ENCODE data around the gene DIDO1. TPM values are rescaled to one million over a fixed set of nuclear protein-coding genes. Genes with fewer than 3 reads are reported as not detected.

The DIDO1 gene
- total and polyA plus RNA-seq, 2 of the 13 experiments (the other 11 are each of a cell fraction or from before 2014, with no cell fraction given), result 75.0 to 75.1 TPM

DNA sequence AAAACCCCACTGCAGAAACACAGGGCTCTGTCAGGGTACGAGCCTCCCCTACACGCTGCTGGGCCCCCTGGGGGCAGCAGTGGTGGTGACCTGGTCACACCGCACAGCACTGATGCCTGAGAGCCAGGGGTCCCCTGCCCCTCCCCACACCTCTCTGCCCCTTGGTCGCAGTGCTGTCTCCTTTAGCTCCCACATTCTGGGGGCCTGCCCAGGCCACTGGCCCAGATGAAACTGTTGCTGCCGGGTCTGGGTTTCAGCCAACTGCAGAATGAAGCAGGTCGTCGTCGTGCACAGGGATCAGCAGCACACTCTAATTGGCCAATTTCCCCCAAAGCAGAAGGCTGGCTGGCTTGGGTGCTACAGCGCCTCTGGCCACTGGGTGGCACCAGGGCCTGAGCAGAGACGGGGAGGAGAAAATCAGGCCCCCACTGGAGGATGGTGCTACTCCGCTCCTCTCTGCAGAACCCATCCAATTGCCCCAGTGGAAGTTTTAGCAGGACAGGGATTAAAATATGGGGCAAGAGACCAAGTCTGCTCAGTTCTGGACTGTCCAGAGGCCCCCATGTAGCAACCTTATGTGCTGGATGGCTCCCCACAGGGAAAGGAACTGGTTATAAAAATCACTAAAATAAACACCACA is 26.1 kb downstream of the DIDO1 start (continued):
- TF ChIP-seq, protein P1, sequence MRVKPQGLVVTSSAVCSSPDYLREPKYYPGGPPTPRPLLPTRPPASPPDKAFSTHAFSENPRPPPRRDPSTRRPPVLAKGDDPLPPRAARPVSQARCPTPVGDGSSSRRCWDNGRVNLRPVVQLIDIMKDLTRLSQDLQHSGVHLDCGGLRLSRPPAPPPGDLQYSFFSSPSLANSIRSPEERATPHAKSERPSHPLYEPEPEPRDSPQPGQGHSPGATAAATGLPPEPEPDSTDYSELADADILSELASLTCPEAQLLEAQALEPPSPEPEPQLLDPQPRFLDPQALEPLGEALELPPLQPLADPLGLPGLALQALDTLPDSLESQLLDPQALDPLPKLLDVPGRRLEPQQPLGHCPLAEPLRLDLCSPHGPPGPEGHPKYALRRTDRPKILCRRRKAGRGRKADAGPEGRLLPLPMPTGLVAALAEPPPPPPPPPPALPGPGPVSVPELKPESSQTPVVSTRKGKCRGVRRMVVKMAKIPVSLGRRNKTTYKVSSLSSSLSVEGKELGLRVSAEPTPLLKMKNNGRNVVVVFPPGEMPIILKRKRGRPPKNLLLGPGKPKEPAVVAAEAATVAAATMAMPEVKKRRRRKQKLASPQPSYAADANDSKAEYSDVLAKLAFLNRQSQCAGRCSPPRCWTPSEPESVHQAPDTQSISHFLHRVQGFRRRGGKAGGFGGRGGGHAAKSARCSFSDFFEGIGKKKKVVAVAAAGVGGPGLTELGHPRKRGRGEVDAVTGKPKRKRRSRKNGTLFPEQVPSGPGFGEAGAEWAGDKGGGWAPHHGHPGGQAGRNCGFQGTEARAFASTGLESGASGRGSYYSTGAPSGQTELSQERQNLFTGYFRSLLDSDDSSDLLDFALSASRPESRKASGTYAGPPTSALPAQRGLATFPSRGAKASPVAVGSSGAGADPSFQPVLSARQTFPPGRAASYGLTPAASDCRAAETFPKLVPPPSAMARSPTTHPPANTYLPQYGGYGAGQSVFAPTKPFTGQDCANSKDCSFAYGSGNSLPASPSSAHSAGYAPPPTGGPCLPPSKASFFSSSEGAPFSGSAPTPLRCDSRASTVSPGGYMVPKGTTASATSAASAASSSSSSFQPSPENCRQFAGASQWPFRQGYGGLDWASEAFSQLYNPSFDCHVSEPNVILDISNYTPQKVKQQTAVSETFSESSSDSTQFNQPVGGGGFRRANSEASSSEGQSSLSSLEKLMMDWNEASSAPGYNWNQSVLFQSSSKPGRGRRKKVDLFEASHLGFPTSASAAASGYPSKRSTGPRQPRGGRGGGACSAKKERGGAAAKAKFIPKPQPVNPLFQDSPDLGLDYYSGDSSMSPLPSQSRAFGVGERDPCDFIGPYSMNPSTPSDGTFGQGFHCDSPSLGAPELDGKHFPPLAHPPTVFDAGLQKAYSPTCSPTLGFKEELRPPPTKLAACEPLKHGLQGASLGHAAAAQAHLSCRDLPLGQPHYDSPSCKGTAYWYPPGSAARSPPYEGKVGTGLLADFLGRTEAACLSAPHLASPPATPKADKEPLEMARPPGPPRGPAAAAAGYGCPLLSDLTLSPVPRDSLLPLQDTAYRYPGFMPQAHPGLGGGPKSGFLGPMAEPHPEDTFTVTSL (CRISPR knock-in tag; IDR thresholded peaks at IDR 0.05; ENCODE audit: borderline replicate concordance), result no peak
- TF ChIP-seq ZNF619 (CRISPR knock-in tag; IDR thresholded peaks at IDR 0.05) (no peak; the same call in none of the 2 replicates), ADNP (CRISPR knock-in tag; IDR thresholded peaks at IDR 0.05) (no peak), JUND (CRISPR knock-in tag; IDR thresholded peaks at IDR 0.05) (no peak; the same call in 1 of the 2 replicates), ZNF441 (CRISPR knock-in tag; IDR thresholded peaks at IDR 0.05; ENCODE audit: borderline replicate concordance) (peak; percentile 53), PHF8 (CRISPR knock-in tag; IDR thresholded peaks at IDR 0.05) (peak; percentile 52), ZNF670 (CRISPR knock-in tag; IDR thresholded peaks at IDR 0.05; ENCODE audit: borderline replicate concordance) (no peak), ZNF33A (CRISPR knock-in tag; IDR thresholded peaks at IDR 0.05; ENCODE audit: borderline replicate concordance) (no peak), ZNF20 (CRISPR knock-in tag; IDR thresholded peaks at IDR 0.05) (no peak), ETV6 (CRISPR knock-in tag; conservative IDR thresholded peaks at IDR 0.05) (no peak; the same call in 1 of the 2 replicates), XRCC5 (optimal IDR thresholded peaks at IDR 0.05; ENCODE audit: low read length) (peak; percentile 99), ZNF749 (CRISPR knock-in tag; IDR thresholded peaks at IDR 0.05; ENCODE audit: borderline replicate concordance) (peak; percentile 45; the same call in 1 of the 2 replicates), TEAD2 (CRISPR knock-in tag; IDR thresholded peaks at IDR 0.05) (peak; percentile 89; the same call in 1 of the 2 replicates), ZNF644 (CRISPR knock-in tag; IDR thresholded peaks at IDR 0.05; ENCODE audit: low read depth) (no peak; the same call in 1 of the 2 replicates), ZNF709 (CRISPR knock-in tag; IDR thresholded peaks at IDR 0.05) (peak; percentile 83), ZFP1 (CRISPR knock-in tag; IDR thresholded peaks at IDR 0.05) (no peak)
- TF ChIP-seq, protein P2, sequence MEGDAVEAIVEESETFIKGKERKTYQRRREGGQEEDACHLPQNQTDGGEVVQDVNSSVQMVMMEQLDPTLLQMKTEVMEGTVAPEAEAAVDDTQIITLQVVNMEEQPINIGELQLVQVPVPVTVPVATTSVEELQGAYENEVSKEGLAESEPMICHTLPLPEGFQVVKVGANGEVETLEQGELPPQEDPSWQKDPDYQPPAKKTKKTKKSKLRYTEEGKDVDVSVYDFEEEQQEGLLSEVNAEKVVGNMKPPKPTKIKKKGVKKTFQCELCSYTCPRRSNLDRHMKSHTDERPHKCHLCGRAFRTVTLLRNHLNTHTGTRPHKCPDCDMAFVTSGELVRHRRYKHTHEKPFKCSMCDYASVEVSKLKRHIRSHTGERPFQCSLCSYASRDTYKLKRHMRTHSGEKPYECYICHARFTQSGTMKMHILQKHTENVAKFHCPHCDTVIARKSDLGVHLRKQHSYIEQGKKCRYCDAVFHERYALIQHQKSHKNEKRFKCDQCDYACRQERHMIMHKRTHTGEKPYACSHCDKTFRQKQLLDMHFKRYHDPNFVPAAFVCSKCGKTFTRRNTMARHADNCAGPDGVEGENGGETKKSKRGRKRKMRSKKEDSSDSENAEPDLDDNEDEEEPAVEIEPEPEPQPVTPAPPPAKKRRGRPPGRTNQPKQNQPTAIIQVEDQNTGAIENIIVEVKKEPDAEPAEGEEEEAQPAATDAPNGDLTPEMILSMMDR (CRISPR knock-in tag; IDR thresholded peaks at IDR 0.05), result peak; percentile 98
- TF ChIP-seq, protein P3, sequence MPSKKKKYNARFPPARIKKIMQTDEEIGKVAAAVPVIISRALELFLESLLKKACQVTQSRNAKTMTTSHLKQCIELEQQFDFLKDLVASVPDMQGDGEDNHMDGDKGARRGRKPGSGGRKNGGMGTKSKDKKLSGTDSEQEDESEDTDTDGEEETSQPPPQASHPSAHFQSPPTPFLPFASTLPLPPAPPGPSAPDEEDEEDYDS (CRISPR knock-in tag; IDR thresholded peaks at IDR 0.05), result 0 out of 2 replicates have a peak, but pooled peaks have one; percentile 9
- TF ChIP-seq, protein P4, sequence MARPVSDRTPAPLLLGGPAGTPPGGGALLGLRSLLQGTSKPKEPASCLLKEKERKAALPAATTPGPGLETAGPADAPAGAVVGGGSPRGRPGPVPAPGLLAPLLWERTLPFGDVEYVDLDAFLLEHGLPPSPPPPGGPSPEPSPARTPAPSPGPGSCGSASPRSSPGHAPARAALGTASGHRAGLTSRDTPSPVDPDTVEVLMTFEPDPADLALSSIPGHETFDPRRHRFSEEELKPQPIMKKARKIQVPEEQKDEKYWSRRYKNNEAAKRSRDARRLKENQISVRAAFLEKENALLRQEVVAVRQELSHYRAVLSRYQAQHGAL (CRISPR knock-in tag; IDR thresholded peaks at IDR 0.05; ENCODE audit: not compliant biosample characterization), result peak; percentile 54
- TF ChIP-seq, protein P5, sequence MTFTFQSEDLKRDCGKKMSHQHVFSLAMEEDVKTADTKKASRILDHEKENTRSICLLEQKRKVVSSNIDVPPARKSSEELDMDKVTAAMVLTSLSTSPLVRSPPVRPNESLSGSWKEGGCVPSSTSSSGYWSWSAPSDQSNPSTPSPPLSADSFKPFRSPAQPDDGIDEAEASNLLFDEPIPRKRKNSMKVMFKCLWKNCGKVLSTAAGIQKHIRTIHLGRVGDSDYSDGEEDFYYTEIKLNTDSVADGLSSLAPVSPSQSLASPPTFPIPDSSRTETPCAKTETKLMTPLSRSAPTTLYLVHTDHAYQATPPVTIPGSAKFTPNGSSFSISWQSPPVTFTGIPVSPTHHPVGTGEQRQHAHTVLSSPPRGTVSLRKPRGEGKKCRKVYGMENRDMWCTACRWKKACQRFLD (CRISPR knock-in tag; IDR thresholded peaks at IDR 0.05; ENCODE audit: borderline replicate concordance), result peak; percentile 29; the same call in 1 of the 2 replicates

All from HepG2 (cell line).